GM12878 (cell line): ENCODE measurements around the gene ENSA. TPM values are rescaled to one million over a fixed set of nuclear protein-coding genes. Genes with fewer than 3 reads are reported as not detected.

Source experiments
- BCL11A ChIP-seq: IDR thresholded peaks from 2 replicates; pipeline ENCODE4 v1.6.1; 2011; ENCODE audit warnings: low read depth, low read length
- BHLHE40 ChIP-seq, 2 experiments: fragments of 450-650 bp in 1 of 2; IDR thresholded peaks; 2 replicates each; pipeline ENCODE4 v1.6.1; 2011 to 2017; ENCODE audit warnings: low read depth in 2 of 2, borderline replicate concordance in 1 of 2, improper control_type of control experiment in 1 of 2, low read length in 1 of 2, mild to moderate bottlenecking in 1 of 2
- CEBPZ ChIP-seq: fragments of 150-350 bp; IDR thresholded peaks from 2 replicates; pipeline ENCODE4 v1.6.1; 2016; ENCODE audit warnings: low read depth, low read length
- FOXM1 ChIP-seq: IDR thresholded peaks from 2 replicates; pipeline ENCODE4 v1.6.1; 2012; ENCODE audit warnings: low read depth, mild to moderate bottlenecking, inconsistent platforms, low read length, moderate library complexity
- KAT2A ChIP-seq: conservative IDR thresholded peaks from 2 replicates; pipeline ENCODE4 v1.6.1; 2011; ENCODE audit warnings: low read depth, low read length; ENCODE audit not compliant: control insufficient read depth
- KLF5 ChIP-seq: fragments of 450-650 bp; IDR thresholded peaks from 2 replicates; pipeline ENCODE4 v1.6.1; 2014; ENCODE audit warnings: mild to moderate bottlenecking; ENCODE audit not compliant: partially characterized antibody
- NFIC ChIP-seq: IDR thresholded peaks from 2 replicates; pipeline ENCODE4 v1.6.1; 2012; ENCODE audit warnings: low read depth, mild to moderate bottlenecking, inconsistent platforms, low read length, moderate library complexity
- NR2F1 ChIP-seq: fragments of 450-650 bp; conservative IDR thresholded peaks from 2 replicates; pipeline ENCODE4 v1.6.1; 2017; ENCODE audit warnings: mild to moderate bottlenecking
- RELB ChIP-seq: fragments of 450-650 bp; IDR thresholded peaks from 2 replicates; pipeline ENCODE4 v1.6.1; 2017; ENCODE audit warnings: low read depth, mild to moderate bottlenecking, moderate library complexity
- SUPT20H ChIP-seq: IDR thresholded peaks from 2 replicates; pipeline ENCODE4 v1.6.1; 2011; ENCODE audit warnings: low read depth, mild to moderate bottlenecking, low read length, moderate library complexity, borderline replicate concordance; ENCODE audit not compliant: control insufficient read depth
- ZBED1 ChIP-seq: IDR thresholded peaks from 2 replicates; pipeline ENCODE4 v1.6.1; 2016; ENCODE audit warnings: borderline replicate concordance
- polyA plus RNA-seq, 11 experiments: library from polyadenylated mRNA; depleted of rRNA in 4 of 11; unstranded in 6 of 11; stranded (reverse) in 5 of 11; fragments of >200 nt; fragmentation: Nextera tagmentation in 4 of 11; fragmentation: Illumina TruSeq in 1 of 11; extraction: Ambion mirVana in 4 of 11; extraction: Trizol in 1 of 11; gene quantifications; 1 replicate in 1 of 11; 2 replicates in 10 of 11; pipeline versions ENCODE4 v1.2.1 to v1.2.3, GENCODE V29; 2011 to 2016; ENCODE audit warnings: inconsistent platforms in 2 of 11, missing spikeins in 2 of 11, low read depth in 1 of 11
- total RNA-seq, 4 experiments: library from RNA; depleted of rRNA in 3 of 4; stranded (reverse); fragments of >200 nt in 3 of 4; fragmentation: Illumina TruSeq in 1 of 4; extraction: Trizol in 1 of 4; gene quantifications; 2 replicates each; pipeline versions ENCODE4 v1.2.1 to v1.2.3, GENCODE V29; 2013 to 2021

Gene ENSA
- total and polyA plus RNA-seq, 10 of the 15 experiments (the other 5 are each of a cell fraction or from before 2014, with no cell fraction given) = 56.1 to 605 (median 143) TPM

GRCh38 chr1:150674881-150675280 is 45.5 kb upstream of the ENSA start (continued):
- TF ChIP-seq RELB (no peak), NFIC (no peak), KAT2A (no peak), BCL11A (no peak), ZBED1 (no peak), NR2F1 (no peak), FOXM1 (no peak), CEBPZ (no peak), KLF5 (no peak), BHLHE40 (IDR thresholded peaks at IDR 0.05; ENCODE audit: borderline replicate concordance in 1 of 2, low read depth in 2 of 2, low read length in 1 of 2) (no peak), SUPT20H (no peak)
